ENCODE data around the gene CALML3.

Gene CALML3

GRCh38 chr10:5492322-5492855 lies 32.4 kb upstream of the CALML3 start:
- no peak for DNase-seq

- no peak for DNase-seq
Observed at GRCh38 chr10:5492929-5493576, 31.7 kb upstream of the CALML3 start.

- no peak for DNase-seq
Observed at GRCh38 chr10:5493691-5494090, 31.1 kb upstream of the CALML3 start.

GRCh38 chr10:5494611-5495010 lies 30.1 kb upstream of the CALML3 start:
- no peak for DNase-seq

GRCh38 chr10:5496261-5497250 lies 28.2 kb upstream of the CALML3 start:
- DNase-seq, result no peak

- no peak for DNase-seq
Observed at GRCh38 chr10:5497289-5497688, 27.5 kb upstream of the CALML3 start.

- DNase-seq, result no peak
Observed at GRCh38 chr10:5497948-5498730, 26.6 kb upstream of the CALML3 start.

DNA sequence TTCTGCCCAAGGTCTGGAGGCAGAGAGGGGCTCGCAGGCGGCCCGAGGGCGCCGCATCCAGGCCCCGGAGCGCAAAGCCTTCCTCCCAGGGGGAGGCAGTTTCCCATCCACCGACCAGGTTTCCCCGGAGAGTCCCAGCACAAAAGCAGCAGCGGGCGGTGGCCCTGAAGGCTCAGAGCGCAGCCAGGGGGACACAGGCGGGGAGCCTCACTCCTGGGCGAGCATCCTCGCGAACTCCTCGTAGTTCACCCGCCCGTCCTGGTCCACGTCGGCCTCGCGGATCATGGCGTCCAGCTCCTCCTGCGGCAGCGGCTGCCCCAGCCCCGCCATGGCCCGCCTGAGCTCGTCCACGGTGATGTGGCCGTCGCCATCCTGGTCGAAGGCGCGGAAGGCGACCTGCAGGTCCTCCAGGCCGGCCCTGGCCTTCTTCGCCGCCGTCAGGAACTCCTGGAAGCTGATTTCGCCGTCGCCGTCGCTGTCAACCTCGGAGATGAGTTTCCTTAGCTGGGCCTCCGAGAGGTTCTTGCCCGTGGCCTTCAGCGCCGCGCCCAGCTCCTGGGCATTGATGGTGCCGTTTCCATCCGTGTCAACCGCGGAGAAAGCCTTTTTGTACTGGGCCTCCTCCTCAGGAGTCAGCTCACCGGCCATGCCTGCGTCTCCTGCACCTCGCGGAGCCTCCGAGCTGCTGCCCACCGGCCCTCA lies 25.8 kb upstream of the CALML3 start:
- DNase-seq, result no peak

DNA sequence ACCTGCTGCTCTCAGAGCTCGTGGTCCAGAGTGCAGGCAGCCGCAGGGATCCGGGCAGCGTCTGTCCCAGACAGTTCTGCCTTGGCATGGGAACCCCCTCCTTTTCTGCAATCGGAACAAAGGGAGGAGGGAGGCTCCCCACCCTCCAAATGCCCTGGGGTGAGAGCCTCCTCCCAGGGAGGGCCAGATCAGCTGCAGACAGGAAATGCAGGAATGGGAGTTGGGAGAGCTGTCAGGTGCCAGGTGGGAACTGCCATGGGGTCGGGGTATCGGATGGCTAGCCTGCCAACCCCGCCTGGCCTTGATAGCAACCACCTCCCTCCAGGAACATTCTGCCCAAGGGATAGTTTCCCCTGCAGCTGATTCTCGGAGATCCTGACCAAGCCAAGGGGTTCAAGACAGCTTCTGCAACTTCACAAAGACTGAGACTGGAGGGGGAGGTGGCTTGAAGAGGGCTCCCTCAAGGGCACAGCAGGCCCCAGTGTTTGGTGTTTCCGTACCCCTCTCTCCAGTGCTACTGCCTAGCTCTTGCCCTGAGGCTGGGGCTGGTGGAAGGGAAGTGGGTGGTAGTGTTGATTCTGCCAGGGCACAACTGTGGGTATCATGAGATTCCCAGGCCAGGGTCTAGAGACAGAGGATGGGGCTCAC lies 25.1 kb upstream of the CALML3 start, which contains the start of gene CALML5:
CALML5 (minus strand) TSS at position 78 of the 648 bp plus-strand sequence. CDS start 132 bp downstream, outside the sequence.
- DNase-seq, result no peak

DNA sequence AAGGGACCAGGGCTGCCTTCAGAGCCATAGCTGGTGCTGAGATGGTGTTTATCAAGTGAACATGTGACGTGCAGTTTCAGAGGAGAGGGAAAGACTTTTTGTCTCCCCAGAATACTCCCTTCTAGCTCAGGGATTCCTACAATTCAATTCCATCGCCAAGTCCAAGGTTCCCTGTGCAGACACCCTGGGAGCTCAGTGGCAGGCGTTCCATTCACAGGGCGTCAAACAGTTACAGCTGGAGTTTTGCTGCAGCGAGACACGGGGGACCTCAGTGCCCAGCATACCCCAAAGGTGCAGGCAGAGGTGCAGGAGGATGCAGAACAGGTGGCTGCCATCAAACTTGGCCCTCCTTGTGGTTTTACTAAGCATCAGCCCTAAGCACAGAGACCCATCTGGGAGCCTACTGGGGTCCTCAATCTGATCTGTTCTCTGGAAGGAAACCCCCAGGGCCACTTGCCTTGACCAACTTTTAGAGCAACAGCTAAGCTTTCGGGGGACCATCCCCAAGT lies 24.5 kb upstream of the CALML3 start:
- DNase-seq, result no peak

DNA sequence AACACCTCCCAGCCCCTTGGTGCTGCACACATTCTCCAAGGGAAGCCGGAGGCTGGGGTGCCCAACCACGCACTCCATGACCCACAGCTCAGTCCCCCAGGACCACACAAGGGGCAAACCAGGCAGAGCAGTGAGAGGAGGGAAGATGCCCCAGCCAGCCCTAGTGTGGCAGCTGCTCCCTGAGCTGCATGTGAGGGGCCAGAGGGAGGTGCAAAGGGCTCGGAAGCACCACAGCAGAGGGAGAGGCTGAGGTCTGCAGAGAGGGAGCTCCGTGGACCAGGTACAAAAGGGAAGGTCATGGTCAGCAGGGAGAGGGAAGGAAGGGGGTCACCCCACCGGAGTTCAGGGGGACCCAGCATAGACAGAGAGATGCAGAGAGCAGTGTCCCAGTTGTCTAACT lies 23.9 kb upstream of the CALML3 start:
- no peak for DNase-seq

GRCh38 chr10:5502061-5502521 lies 22.7 kb upstream of the CALML3 start:
- no peak for DNase-seq

DNA sequence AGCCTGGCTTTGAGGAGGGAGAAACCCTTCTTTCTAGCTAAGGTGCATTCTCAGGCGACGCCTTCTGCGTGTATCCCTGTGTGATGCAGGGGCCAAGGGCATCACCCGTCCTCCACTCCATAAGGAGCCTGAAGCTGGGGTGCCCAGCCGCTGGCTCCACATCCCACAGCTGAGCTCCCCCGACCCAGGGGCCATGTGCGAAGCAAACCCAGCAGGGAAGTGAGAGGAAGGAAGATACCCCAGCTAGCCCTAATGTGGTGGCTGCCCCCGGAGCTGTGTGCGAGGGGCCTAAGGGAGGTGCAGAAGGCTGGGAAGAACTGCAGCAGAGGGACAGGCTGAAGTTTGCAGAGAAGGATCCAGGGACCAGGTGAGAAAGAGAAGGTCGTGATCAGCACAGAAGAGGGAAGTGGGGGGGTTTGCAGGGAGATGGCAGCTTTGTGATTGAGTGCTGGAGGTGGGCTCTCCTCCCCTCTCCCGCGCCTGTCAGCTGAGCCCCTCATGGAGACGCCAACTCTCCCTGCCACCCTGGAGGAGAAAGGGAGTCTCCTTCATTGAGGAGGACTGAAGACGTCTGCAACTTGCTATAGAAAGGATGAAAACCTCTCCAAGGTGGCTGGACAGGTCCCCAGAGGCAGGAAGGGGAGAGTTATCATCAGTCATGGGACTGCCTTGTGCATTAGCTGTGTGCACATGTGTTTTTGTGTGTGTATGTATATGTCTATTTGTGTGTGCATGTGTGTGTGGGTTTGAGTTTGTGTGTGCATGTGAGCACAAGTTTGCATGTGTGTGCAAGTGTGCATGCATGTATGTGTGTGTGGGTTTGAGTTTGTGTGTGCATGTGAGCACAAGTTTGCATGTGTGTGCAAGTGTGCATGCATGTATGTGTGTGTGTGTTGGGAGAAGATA lies 21.9 kb upstream of the CALML3 start:
- no peak for DNase-seq

DNA sequence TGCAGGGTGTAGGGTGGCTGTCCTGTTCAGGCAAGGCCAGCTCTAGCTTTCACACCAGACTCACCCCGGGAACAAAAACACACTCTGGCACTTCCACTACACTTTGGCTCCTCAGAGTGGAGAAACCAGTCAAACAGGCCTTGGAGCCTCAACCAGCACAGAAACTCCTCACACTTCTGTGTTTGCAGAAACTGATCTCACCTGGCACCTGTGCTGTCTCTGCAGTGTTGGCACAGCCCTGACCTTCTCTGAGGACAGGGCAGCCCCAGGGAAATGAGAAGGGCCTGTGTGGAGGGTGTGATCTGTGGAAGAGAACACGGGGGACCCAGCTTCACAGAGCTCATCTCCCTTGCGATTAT lies 21.3 kb upstream of the CALML3 start:
- no peak for DNase-seq

DNA sequence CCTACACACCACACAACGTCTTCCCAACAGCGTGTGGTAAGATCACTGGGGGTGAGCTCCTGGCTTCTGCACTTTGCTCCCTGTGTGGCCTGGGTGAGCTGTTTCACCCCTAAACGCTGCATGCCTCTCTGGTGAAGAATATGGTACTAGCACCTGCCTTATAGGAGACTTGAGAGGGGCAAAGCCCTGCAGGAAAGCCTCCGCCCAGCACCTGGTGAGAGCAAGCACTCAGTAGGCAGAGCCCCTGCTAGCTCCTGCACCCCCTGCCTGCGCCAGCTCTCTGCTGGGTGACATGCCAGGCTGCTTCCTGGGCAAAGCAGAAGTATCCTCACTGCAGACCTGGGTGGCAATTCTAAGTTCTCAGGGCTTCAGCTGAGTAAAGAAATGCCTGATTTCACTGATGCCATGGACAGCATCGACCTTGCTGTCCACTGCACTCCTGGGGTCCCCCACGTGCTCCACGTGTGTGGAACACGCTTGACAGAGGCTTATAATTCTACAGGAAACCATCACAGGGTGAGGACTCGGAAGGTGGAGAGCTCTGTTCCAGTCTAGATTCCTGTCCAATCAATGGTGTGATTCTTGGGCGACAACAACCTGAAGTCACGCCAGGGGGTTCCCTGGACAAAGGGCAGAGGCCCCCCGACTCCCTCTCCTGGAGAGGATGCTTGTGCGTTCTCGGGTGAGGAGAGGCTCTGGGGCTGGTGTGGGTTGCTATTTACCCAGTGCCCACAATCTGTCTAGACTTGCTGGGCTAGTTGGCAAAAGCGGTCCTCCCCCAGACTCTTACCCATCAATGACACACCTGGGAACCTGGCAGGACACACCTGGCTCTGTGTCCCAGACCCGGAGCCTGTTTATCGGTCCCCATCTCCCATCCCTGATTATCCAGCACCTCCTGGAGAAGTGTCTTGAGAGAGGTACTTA lies 20.4 kb upstream of the CALML3 start:
- no peak for DNase-seq

- DNase-seq, result no peak
Observed at GRCh38 chr10:5506246-5506645, 18.5 kb upstream of the CALML3 start.

DNA sequence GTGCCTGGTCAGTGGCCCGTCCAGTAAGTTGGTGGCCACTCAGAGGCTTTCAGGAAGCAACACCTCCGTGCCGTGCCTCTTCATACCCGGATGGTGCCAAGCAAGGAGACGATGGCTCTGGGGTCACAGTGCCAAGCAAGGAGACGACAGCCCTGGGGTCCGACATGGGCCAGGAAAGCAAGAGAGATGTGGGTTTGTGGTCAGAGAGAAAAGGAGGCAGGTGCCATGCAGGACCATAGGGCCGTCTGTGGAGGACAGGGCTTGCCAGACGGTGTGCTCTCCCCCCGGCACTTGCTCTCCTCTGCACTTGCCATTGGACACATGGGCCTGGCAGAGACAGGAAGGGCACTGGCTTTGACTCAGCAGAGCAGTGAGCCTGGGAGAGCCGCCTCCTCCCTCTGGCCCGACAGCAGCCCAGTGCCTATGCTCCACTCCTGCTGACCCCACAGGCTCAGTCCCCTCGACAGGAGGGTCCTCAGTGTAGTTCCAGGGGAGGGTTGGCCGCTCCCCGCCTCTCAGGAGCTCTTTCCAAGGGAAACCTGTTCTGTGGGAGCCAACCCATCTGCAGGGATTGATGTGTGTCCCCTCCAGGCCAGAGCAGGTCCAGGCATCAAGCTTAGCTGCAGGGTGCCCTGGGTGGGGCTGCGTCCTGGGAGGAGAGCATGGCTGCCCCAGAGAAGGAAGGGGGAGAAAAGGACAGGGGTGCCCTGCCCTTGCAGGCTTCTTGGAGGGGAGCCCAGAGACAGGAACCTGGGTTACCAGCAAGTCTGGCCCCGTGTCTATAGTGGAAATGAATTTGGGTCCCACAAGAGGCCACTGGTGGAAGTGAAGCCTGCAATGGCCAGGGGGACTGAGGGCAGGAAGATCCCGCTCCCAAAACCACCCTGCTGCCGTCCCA lies 17.8 kb upstream of the CALML3 start:
- no peak for DNase-seq

GRCh38 chr10:5507649-5508131 lies 17.1 kb upstream of the CALML3 start:
- no peak for DNase-seq
